GM18517 (cell line): ENCODE results near the gene CNTNAP4.

Source experiments
- ATAC-seq: cut with Tn5 transposase; IDR thresholded peaks from one replicate; pipeline ENCODE4 v1.9.1; 2021; ENCODE audit warnings: mild to moderate bottlenecking, moderate library complexity; ENCODE audit not compliant: unreplicated experiment

The CNTNAP4 gene

GRCh38 chr16:76484020-76484419, 206.8 kb downstream of the CNTNAP4 start:
- ATAC-seq = no peak

DNA sequence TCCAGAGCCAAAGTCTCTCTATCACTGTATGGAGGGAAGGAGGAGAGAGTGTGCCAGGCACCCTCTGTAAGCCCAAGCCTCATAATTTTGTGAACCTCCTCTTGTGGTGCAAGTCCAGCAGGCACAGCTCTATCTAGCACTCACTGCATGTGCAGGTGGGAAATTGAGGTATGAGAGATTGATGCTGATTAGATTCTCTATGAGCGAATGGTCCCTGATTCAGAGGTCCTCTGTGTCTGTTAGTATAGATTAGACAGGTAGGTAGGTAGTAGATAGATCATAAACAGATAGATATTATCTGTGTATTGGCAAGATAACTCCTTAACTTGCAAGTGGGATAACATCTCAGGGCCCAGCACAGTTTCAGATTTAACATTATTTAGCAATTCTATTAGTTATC, 209.5 kb downstream of the CNTNAP4 start:
- ATAC-seq = no peak

GRCh38 chr16:76487411-76488064, 210.3 kb downstream of the CNTNAP4 start:
- no peak for ATAC-seq

DNA sequence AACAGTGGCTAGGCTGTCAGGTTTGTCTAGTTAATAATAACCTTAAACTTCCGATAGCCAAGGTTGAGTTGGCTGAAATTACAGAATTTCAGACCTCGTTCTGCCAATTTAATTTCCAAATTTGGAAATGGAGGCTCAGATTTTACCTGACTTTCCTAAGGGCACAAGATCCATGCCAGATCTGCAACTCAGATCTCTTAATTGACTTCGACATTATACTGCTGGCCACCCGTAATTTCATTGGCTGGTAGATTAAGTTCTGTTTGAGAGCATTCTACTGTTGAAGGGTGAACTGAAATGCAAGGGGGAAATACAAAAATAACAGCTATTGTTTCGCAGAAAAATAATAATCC, 210.8 kb downstream of the CNTNAP4 start:
- ATAC-seq = no peak

DNA sequence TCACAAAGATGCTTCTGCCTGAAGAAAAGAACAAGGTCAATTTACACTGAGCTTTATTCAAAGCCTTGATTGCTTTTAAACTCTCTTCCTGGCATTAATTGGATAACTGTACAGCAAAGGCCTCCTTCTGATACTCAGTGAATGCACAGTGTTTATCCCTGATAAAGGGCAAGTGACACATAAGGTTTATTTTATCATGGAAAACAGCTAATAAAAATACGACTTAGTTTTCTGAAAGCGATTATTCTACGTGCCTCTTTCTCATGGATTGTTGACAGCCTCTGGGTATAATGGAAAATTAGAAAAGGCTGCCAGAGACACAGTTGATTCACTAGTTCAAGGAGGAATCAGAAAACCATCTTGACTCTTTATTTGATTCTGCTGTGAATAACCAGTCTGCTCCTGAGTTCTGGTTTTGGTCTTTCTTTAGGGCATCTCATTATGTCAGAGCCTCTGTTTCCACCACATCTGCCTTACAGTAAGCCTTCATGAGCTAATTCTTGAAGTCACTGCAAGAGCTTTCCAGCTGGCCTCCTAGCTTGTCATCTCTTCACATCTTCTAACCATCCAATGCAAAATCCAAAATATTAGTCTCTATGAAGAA, 212.9 kb downstream of the CNTNAP4 start:
- no peak for ATAC-seq

DNA sequence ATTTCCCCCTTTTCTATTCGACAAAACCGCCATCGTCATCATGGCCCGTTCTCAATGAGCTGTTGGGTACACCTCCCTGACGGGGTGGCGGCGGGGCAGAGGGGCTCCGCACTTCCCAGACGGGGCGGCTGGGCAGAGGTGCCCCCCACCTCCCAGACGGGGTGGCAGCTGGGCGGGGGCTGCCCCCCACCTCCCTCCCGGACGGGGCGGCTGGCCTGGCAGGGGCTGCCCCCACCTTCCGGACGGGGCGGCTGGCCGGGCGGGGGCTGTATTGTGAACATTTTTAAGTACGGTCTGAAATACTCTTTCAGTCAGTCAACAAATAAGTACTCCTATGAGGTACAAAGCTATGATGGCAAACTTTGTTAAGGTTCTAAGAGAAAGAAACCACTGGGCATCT, 222.8 kb downstream of the CNTNAP4 start:
- ATAC-seq = no peak

DNA sequence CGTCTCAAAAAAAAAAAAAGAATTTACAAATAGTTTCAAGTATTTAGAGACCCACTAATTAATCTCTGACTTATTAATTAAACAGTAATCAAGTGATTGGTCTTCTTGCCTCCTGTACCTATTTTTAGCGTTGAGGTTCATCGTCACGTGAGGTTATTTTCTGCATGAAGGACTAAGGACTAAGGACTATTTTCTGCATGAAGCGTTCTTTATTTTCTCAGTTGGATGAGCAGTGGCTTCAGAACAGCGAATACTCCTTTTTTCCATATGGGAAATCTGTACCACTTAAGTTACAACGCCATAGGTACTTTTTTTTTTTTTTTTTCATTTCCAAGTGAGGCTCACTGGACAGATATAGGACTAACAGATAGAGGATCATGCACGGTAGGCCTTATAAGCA, 224.9 kb downstream of the CNTNAP4 start:
- ATAC-seq = no peak

DNA sequence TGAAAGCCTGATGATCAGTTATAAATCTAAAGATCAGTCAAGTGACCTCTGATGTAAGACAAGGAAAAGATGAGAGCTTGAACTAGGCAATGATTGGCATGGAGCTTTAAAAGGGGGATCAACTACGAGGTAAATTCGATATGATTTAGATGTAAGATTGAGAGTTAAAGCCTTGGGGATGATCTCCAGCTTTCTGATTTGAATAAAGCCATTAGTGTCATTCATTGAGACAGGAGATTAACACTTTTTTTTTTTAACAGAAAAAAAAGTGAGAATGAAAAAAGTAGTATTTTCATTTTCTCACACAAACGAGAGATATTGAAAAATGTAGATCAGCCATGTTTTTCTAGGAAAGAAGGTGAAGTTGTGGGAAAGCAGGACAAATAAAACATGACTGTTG, 225.4 kb downstream of the CNTNAP4 start:
- ATAC-seq = no peak

- ATAC-seq = no peak
Observed at GRCh38 chr16:76503091-76503490, 225.9 kb downstream of the CNTNAP4 start.

DNA sequence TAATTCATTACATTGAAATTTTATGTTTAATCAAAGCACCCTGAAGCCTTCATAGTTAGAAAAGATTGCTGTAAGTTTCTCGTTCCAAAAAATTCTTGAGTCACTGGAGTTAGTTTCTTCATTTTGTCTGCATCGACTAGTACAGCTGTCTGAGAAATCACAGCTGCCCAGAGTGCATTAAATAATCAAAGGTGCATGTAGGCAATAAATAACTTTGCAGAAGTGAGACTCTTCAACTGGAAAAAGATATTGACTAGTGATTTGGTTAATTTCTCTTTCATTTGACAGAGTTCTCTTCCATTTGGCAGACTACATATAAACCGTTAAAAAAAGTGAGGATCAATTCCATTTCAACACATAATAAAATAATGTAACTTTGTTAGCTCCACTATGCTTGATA, 234.0 kb downstream of the CNTNAP4 start:
- peak; percentile 55 for ATAC-seq

DNA sequence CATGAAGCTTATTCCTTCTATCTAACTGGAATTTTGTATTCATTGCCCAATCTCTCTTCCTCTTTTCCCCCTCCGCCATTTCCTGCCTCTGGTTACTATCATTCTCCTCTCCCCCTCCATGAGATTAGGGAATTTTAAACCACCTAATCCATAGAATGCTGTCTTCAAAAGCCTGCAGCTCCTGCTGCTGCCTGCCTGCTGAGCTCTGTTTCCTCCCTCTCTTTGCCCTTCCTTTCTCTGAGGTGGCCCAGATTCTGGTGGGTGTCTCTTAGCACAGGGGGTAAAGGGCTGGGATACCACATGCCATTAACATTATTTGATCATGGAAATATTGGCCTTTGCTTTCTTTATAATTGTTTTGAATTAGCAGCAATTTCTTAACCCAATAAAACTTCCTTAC, 241.6 kb downstream of the CNTNAP4 start:
- ATAC-seq = no peak

DNA sequence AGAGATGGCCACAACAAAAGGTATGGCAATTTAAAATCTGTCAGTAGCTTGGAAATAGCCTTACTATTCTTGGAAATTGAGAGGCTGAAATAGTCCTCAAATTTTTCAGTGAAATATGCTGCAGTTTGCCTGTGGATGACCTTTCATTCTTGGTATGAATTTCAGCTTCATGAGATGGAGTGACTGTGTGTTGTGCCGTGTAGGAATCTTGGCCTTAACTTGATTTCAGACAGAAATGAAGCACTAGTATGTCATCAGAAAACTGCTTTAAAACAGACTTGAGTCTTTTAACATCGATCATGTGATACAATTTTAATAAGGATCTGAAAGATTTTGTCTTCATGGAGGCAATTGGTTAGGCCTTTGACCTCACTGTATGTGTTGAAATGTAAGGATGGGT, 247.2 kb downstream of the CNTNAP4 start:
- no peak for ATAC-seq

- ATAC-seq = no peak
Observed at GRCh38 chr16:76524769-76525168, 247.6 kb downstream of the CNTNAP4 start.

DNA sequence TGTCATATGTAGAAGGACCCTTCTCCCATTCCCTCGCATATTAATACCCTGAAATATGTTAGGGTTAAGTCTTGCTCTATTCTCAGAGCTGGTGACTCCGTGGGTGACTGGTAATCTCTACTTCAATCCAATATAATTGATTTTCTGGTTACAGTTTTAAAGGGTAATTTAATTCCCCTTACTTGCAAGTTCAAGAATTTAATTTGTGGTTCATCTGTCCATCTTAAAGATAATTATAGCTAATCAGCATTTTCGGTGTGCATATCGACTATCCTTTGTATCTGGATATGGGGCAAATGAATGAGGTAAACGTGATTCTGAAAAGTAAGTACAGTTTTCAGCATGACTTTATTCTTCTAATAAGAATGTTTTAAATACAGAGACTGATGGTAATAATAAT, 250.0 kb downstream of the CNTNAP4 start:
- no peak for ATAC-seq

- ATAC-seq = no peak
Observed at GRCh38 chr16:76529120-76529519, 251.9 kb downstream of the CNTNAP4 start.

DNA sequence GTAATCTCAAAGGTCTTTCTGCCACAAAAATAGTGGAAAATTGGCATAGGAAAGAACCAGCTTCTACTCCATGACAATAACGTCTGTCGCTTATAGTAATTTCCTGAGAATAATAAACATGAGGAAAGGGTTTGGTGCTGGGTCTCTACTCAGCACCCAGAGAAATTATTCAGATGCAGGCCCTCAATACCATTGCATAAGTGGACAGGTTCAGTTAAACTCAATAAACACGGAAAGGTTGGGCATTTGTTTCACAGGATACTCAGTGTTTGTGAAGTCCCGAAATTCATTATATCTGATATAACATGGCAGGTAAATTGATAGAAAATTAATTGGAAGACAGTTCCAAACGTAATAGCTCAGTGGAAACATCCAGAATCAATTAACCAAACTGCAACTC, 254.0 kb downstream of the CNTNAP4 start:
- ATAC-seq = no peak

- no peak for ATAC-seq
Observed at GRCh38 chr16:76532188-76532973, 255.2 kb downstream of the CNTNAP4 start.

DNA sequence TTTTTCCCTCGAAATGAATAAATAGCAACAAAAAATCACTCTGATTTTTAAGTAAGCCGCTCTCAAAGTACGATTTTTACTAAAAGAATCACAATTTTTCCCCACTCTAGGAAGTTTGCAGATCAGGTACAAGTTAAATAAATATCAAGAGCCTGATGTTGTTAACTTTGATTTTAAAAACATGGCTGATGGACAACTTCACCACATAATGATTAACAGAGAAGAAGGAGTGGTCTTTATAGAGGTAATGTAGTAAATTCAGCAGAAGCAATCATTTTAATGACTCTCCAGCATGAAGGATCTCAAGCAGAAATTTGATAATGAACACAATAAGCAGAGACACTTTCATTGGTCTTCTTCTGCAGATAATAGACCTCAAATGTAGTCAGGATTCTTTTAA, 262.4 kb downstream of the CNTNAP4 start:
- ATAC-seq = no peak

- no peak for ATAC-seq
Observed at GRCh38 chr16:76541070-76541469, 263.9 kb downstream of the CNTNAP4 start.

DNA sequence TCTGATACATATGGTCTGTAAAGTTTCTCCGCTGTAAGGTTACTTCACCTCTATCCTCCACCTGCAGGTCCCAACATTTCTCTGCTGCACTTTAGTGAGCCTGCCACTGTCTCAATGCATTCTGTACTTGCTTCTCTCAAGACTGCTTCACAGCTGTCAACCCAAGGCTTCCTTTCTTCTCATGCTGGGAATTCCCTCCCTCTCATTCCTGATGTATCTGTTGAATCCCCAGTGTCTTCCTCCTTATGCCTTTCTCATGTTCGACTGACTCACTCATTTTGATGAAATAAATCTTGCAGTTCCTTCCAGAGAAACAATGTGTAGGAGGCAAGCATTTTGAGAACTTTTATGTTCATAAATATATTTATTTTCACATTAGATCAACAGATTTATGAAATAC, 288.3 kb downstream of the CNTNAP4 start:
- ATAC-seq = no peak

DNA sequence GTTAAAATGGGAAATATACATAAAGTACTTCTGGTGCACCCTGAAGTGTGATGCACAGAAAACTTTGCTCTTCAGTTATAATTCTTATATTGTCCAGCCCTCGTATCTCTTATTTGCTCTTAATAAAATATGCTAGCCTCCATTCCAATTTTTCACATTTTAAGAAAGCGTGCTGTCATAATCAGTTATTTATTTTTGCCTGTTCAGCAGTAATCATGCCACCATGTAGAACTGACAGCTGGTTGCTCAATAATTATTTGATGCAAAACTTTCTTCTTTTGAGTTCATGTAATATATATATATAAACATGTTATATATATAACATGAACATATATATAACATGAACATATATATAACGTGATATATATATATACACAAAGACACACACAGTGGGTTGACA, 294.6 kb downstream of the CNTNAP4 start:
- no peak for ATAC-seq

DNA sequence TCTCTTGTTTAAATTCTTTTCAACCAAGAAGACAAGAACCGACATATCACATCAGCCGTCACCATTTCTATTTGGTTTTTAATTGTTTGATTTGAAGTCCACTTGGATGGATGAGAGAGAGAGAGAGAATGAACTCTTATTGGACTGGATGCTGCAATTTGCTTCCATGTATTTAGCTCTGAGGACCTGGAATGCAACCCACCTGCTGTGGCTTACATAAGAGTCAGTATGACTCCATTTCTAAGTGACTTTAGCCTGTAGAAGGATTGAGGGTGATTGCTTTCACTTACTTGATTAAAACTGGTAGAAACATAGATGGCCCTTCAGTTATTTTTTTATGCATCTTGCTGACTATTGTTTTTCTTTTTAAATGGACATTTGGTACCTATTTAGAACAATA, 296.1 kb downstream of the CNTNAP4 start:
- no peak for ATAC-seq
